Measurements from ENCODE around the gene ARFRP1. TPM values are rescaled to one million over a fixed set of nuclear protein-coding genes. Genes with fewer than 3 reads are reported as not detected.
A peak's percentile ranks its signal among the peaks of the same experiment; 100 is the strongest.

ARFRP1 gene
- total and polyA plus RNA-seq, 2 of the 13 experiments (the other 11 are each of a cell fraction or from before 2014, with no cell fraction given): 32.0 to 51.1 TPM

DNA sequence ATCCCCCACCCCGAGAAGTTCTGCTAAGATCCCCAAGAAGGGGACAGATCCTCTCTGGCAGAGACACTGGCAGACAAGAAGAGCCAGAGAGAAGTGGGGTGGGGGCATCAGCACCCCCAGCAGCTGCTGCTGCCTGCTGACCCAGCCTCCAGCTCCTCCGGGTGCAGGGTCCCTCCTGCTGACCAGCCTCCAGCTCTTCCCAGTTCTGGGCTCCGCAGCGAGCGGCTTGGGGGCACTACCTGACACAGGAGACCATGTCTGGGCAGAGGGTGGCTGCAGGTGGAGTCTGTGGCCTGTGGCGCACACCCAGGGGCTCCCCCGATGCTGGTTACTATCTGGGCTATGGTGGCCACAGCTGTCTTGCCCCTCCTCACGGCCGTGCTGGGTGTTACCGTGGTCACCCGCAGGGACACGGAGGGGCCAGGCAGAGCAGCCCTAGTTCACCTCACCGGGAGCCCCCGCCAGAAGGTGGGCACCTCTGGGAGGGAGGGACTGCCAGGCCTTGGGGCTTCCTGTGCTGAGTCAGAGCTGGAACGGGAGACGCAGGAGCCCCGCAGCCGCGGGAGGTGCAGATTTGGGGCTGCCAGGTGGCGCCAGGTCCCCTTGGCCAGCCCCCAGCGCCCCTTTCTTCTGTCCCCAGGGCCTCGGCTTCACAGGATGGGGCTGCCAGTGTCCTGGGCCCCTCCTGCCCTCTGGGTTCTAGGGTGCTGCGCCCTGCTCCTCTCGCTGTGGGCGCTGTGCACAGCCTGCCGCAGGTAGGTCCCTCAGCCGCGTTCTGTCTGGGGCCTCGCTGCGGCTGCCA, 29.3 kb upstream of the ARFRP1 start (continued):
- TF ChIP-seq IKZF4 (CRISPR knock-in tag; IDR thresholded peaks at IDR 0.05; ENCODE audit: borderline replicate concordance, low read depth, not compliant biosample characterization) (peak; percentile 49), JUN (CRISPR knock-in tag; IDR thresholded peaks at IDR 0.05) (peak; percentile 78), KAT7 (CRISPR knock-in tag; IDR thresholded peaks at IDR 0.05; ENCODE audit: borderline replicate concordance) (no peak; the same call in 1 of the 2 replicates), ZNF253 (CRISPR knock-in tag; IDR thresholded peaks at IDR 0.05; ENCODE audit: borderline replicate concordance) (0 out of 2 replicates have a peak, but pooled peaks have one; percentile 86), TFAP4 (IDR thresholded peaks at IDR 0.05; ENCODE audit: borderline replicate concordance, low read depth) (peak; percentile 7; the same call in 1 of the 2 replicates), RBAK (CRISPR knock-in tag; IDR thresholded peaks at IDR 0.05) (no peak), ARID5B (CRISPR knock-in tag; IDR thresholded peaks at IDR 0.05) (no peak), ZFP82 (CRISPR knock-in tag; IDR thresholded peaks at IDR 0.05; ENCODE audit: borderline replicate concordance) (no peak), ZNF274 (CRISPR knock-in tag; IDR thresholded peaks at IDR 0.05) (no peak), ZNF577 (CRISPR knock-in tag; IDR thresholded peaks at IDR 0.05; ENCODE audit: borderline replicate concordance, low read depth) (no peak), ZNF564 (CRISPR knock-in tag; IDR thresholded peaks at IDR 0.05) (peak; percentile 82; the same call in 1 of the 2 replicates), ZNF75D (CRISPR knock-in tag; IDR thresholded peaks at IDR 0.05; ENCODE audit: borderline replicate concordance) (no peak), HOXA5 (CRISPR knock-in tag; IDR thresholded peaks at IDR 0.05) (no peak), PAF1 (CRISPR knock-in tag; IDR thresholded peaks at IDR 0.05) (0 out of 2 replicates have a peak, but pooled peaks have one; percentile 36), MIXL1 (CRISPR knock-in tag; IDR thresholded peaks at IDR 0.05) (no peak), TBX3 (IDR thresholded peaks at IDR 0.05; ENCODE audit: borderline replicate concordance) (no peak), BCL3 (CRISPR knock-in tag; IDR thresholded peaks at IDR 0.05) (no peak; the same call in 1 of the 2 replicates), RNF2 (conservative IDR thresholded peaks at IDR 0.05; ENCODE audit: low read depth) (no peak; the same call in 1 of the 2 replicates), ZSCAN29 (CRISPR knock-in tag; conservative IDR thresholded peaks at IDR 0.05) (peak; percentile 21; the same call in 1 of the 2 replicates), ZNF784 (CRISPR knock-in tag; IDR thresholded peaks at IDR 0.05; ENCODE audit: borderline replicate concordance) (0 out of 2 replicates have a peak, but pooled peaks have one; percentile 19)
- TF ChIP-seq, protein P1, sequence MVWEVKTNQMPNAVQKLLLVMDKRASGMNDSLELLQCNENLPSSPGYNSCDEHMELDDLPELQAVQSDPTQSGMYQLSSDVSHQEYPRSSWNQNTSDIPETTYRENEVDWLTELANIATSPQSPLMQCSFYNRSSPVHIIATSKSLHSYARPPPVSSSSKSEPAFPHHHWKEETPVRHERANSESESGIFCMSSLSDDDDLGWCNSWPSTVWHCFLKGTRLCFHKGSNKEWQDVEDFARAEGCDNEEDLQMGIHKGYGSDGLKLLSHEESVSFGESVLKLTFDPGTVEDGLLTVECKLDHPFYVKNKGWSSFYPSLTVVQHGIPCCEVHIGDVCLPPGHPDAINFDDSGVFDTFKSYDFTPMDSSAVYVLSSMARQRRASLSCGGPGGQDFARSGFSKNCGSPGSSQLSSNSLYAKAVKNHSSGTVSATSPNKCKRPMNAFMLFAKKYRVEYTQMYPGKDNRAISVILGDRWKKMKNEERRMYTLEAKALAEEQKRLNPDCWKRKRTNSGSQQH (CRISPR knock-in tag; IDR thresholded peaks at IDR 0.05; ENCODE audit: low read depth): no peak
